Hematopoietic multipotent progenitor cell treated with erythropoietin and hydrocortisone succinate and interleukin-3 and kit ligand, for 4 days (in vitro differentiated cells): ENCODE results near the gene MSRB1.
"Not testable (repeated sequence)": the region's sequence is repeated elsewhere in the genome, so short reads cannot be mapped to it uniquely, and the experiment has no call there.

Experiments
- DNase-seq: peaks from one replicate; pipeline ENCODE4 v3.0.0-alpha.2; 2015

Gene MSRB1

DNA sequence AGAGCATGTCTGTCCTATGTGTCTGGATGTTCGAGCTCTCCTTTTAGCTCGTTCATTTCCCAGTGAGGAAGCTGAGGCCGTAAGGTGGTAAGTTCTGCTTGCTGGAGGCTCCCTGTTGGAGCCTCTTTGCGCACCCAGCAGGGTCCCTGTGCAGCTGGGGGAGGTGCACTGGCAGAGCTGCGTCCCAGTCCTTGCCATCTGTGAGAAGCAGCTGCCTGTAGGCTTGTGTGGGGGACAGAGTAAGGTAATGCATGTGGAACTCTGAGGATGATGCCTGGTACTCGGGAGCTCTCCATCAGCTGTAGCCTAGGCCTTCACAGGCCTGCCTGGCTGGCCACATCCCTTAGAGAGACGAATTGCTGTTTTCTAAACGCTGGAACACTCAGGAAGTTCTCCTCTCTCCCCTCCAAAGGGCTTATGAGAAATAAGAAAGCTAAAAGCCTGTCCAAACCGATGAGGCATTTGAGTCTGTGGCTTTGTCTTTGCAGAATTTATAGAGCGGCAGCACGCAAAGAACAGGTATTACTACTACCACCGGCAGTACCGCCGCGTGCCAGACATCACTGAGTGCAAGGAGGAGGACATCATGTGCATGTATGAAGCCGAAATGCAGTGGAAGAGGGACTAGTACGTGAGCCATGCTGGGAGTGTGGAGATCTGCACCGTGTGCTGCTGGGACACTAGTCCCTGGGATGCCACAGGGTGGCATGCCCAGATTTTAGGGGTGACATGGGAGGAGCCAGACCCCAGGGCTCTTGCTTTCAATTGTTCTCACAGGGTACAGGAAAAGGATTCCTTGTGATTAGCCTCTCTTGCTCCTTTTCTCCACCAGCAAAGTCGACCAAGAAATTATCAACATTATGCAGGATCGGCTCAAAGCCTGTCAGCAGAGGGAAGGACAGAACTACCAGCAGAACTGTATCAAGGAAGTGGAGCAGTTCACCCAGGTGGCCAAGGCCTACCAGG, 17.9 kb upstream of the MSRB1 start:
- DNase-seq: peak; percentile 79

DNA sequence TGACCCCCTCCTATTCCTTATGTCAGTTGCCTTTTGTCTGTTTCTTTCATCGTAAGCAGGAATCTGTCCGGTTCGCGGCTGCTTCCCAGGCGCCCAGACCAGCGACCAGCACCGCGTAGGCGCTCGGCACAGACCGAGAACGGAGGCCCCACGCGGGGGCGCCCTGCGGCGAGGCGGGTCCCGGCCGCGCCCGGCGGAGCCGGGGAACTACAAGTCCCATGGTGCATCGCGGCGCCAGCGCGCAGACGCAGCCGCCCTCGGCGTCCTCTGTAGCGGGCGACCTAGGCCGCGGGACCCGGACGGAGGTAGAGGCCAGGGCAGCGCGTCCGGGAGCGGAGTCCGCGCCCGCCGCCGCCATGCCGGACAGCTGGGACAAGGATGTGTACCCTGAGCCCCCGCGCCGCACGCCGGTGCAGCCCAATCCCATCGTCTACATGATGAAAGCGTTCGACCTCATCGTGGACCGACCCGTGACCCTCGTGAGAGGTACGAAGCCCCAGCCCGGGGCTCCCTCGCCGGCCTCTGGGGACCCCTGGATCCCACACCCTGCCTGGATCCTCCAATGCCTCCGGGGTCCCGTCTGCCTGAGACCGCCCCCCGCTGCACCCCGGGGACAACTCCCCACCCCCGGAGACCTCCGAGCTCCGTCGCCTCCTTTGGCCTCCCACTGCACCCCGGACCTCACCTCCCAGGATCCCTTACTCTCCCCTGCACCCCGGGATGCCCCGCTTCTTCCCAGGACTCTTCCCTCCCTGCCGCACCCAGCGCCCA, 16.5 kb upstream of the MSRB1 start, which contains the start of gene NDUFB10:
TSS of gene NDUFB10 (plus strand) at position 270 of the 771 bp plus-strand sequence. CDS start at position 357, 87 bp downstream.
- peak; percentile 95 for DNase-seq

DNA sequence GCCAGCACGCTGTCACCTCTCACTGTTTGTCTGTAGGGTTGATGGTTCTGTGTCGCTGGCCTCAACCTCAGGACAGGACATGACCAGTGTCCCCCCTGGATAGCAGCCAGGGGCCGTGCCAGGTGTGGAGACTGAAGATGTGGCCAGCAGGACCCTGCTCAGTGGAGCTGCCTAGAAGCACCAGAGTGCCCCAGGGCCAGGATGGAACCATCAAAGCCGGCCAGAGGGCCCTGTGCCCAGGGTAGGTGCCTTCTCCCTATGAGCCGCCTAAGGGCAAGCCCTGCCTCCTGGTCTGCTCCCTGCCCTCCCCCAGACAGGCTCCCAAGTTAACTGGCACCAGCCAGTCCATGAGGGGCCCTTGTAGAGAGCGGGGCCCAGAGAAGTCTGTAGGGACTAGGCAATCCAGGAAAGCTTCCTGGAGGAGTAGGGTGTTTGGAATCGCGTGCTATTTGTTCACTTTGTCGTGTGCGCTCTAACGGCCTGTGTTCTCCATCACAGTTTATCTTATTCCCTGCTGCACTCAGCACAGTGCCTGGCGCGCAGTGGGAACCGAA, 15.8 kb upstream of the MSRB1 start:
- DNase-seq: no peak

GRCh38 chr16:1958143-1958491, 15.1 kb upstream of the MSRB1 start:
- not testable (repeated sequence) for DNase-seq

DNA sequence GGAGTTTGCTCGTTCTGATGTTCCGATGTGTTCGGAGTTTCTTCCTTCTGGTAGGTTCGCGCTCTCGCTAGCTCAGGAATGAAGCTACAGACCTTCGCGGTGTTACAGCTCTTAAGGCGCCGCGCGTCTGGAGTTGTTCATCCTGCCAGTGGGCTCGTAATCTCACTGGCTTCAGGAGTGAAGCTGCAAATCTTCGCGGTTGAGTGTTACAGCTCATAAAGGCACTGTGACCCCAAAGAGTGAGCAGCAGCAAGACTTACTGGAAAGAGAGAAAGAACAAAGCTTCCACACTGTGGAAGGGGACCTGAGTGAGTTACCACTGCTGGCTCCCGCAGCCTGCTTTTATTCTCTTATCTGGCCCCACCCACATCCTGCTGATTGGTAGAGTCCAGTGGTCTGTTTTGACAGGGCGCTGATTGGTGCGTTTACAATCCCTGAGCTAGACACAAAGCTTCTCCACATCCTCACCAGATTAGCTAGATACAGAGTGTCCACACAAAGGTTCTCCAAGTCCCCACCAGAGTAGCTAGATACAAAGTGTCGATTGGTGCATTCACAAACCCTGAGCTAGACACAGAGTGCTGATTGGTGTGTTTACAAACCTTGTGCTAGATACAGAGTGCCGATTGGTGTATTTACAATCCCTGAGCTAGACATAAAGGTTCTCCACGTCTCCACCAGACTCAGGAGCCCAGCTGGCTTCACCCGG, 14.6 kb upstream of the MSRB1 start:
- DNase-seq: peak; percentile 28

- no peak for DNase-seq
These were observed 10.7 kb upstream of the MSRB1 start for GRCh38 chr16:1953734-1954133.

DNA sequence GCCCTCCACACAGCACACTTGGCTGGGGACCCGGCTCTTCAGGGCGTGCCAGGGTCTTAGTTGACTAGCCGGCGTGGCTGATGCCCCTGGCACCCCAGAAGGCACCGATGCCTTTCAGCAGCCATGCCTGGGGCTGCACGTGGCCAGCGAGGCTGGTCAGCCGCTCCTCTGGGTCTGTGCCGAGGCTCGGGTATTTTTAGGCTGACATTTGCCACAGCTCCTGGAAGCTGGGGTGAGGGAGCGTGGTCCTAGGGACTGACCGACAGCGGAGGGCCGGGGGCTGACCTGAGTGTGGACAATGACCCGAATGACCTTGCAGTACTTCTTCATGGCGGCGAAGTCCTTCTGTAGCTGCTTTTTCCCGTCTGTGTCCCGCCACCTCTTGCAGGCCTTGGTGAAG, 7.6 kb upstream of the MSRB1 start:
- DNase-seq: no peak

- DNase-seq: no peak
These were observed 7.0 kb upstream of the MSRB1 start for GRCh38 chr16:1950047-1950446.

DNA sequence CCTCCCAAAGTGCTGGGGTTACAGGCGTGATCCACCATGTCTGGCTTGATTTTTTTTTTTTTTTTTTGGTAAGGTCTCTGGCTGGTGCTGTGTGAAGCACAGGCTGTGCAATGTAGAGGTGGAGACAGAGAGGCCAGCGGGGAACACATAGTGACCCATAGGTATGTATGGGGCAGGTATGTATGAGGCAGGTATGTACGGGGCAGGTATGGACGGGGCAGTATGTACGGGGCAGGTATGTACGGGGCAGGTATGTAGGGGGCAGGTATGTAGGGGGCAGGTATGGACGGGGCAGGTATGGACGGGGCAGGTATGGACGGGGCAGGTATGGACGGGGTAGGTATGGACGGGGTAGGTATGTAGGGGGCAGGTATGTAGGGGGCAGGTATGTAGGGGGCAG, 6.5 kb upstream of the MSRB1 start:
- no peak for DNase-seq

DNA sequence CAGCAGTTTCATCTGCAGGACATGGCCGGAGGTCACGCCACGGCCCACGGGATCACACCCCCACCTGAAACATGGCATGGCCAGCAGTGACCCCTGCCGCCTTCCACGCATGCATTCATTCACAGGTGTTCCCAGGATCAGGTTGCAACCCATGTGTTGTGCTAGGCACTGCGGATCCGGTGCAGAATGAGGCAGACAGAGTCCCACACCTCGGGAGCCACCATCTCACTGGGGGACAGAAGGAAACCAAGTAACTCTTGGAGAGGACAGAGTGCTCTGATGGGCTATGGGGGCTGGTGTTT, 4.3 kb upstream of the MSRB1 start:
- DNase-seq: no peak

DNA sequence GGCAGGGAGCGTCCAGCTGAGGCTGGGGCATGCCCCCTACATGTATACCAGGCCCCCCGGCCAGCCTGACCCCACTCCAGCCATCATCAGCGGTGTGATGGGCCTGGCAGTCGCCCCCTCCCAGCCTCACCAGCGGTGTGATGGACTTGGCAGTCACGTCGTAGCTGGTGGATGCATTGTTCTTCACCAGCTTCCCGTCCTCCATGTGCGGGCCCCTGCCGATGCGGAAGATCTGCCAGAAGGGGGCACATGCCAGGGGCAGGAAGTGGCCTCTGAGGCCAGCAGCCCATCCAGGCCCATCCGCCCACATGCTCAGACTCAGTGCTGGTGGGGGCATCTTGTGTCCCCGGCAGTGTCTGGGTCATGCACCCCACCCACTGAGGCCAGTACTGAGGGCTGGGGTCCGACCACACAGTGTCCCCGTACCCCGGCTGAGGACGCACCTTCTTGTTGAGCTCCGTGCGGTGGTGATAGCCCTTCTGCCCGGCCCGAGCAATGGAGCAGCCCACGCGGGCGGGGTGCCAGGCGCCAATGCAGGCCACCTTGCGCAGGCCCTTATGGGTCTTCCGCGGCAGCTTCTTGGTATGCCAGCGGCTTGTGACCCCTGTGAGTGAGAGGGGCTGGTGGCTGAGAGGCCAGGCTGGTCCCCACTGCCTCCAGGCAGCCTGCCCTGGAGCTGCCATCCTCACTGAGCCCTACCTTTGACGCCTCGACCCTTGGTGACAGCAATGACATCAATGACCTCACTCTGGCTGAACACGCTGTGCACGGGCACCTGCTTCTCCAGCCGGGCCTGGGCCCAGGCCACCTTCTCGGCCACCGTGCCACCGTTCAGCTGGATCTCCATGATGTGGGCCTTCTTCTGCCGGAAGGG, 3.7 kb upstream of the MSRB1 start:
- no peak for DNase-seq

GRCh38 chr16:1945559-1946391, 2.8 kb upstream of the MSRB1 start:
- DNase-seq: no peak

GRCh38 chr16:1944612-1945199, 1.7 kb upstream of the MSRB1 start:
- no peak for DNase-seq

DNA sequence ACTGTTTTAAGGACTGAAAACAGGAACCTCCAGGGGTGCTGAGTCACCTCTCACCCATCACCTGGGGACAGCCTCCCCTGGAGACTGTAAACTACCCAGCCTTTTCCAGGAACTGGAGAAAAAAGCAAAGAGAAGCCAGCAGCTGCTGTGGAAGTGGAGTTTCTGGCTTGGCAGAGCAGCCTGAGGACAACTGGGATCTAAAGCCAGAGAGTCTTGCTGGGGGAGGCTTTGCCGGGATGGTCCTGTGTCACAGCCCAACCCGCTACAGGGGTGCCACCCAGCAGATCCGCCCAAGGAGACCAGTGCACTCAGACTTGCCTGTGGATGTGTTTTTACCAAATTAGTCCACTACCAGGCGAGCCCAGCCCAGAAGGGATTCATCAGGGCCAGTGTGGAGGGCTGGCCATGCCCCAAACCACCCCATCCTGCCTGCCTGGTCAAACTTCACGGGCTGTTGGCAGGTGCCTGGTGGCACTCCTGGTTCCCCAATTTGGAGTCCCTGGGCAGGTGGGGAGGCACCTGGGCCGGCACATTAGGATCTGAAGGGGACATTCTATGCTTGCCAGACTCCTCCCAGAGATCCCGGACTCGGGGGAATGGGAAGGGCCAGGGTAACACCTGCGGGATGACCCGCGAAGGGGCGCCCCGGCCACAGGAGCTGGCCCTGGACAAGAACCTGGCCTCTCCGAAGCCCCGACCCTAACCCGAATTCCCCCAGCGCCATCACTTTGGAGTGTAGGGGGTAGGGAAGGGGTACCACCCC, 771 bp downstream of the MSRB1 start:
- DNase-seq: peak; percentile 65

DNA sequence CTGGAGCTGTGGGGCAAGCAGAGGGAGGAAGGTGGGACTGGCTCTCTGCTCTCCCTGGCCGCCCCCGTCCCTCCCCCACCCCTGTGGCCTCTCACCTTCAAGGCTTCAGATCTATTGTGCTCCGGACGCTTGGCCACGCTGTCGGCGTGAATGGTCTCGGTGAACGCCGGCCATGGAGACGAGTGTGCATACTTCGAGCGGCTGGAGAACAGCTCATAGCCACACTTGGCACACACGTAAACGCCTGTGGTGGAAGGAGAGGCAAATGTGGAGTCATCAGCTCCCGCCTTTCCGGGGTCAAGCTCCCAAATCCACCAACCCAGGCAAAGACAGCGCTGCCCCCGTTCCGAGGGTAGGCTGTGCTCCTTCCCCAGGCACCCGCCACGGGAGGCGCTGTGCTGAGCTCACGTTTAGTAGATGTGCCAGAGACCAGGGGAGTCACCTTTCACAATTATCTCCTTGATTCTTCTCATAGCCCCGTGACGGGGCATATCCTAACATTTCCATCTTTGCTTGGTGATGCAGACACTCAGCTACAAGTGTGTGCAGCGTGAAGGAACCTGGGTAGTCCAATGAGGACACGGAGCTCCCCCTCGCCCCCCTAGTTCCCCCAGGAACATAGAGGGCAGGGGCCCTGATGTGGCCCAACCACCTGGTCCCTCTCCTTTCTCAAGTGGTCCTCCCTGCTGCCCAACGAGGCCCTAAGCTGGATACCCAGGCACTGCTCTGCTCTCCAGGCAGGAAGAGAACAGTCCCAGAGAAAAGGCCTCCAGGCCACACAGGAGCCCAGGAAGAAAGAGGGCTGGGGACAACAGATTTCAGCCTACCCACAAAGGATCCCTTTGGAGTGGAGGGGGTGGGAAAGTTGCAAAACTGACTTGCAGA, 1.6 kb downstream of the MSRB1 start:
- DNase-seq: no peak

- no peak for DNase-seq
These were observed 2.5 kb downstream of the MSRB1 start for GRCh38 chr16:1940273-1941161.

- DNase-seq: not testable (repeated sequence)
These were observed 3.2 kb downstream of the MSRB1 start for GRCh38 chr16:1939833-1940232.

GRCh38 chr16:1938910-1939309, 4.1 kb downstream of the MSRB1 start:
- no peak for DNase-seq
